ENCODE data around the gene EFCAB12.

EFCAB12 gene

GRCh38 chr3:129442947-129443346 lies 14.5 kb upstream of the EFCAB12 start:
- no peak for DNase-seq

GRCh38 chr3:129442486-129442885 lies 14.1 kb upstream of the EFCAB12 start:
- no peak for DNase-seq

- DNase-seq: no peak
These were observed 13.3 kb upstream of the EFCAB12 start for GRCh38 chr3:129441782-129442181.

GRCh38 chr3:129441215-129441614 lies 12.8 kb upstream of the EFCAB12 start:
- DNase-seq: peak; percentile 24

- no peak for DNase-seq
These were observed 12.3 kb upstream of the EFCAB12 start for GRCh38 chr3:129440618-129441190.

- peak; percentile 100 for DNase-seq
These were observed 11.6 kb upstream of the EFCAB12 start, which contains the start of the genes IFT122 and MBD4 for GRCh38 chr3:129439817-129440617. IFT122 (plus strand) TSS chr3:129440224; CDS start chr3:129440331, 107 bp downstream. MBD4 (minus strand) TSS chr3:129439948; CDS start chr3:129439833, 115 bp downstream.

- DNase-seq: peak; percentile 32
These were observed 10.9 kb upstream of the EFCAB12 start for GRCh38 chr3:129439226-129439816.

GRCh38 chr3:129435367-129435766 lies 6.9 kb upstream of the EFCAB12 start:
- DNase-seq: no peak

GRCh38 chr3:129434140-129434539 lies 5.7 kb upstream of the EFCAB12 start:
- no peak for DNase-seq

- no peak for DNase-seq
These were observed 5.1 kb upstream of the EFCAB12 start for GRCh38 chr3:129433565-129433964.

- no peak for DNase-seq
These were observed 4.2 kb upstream of the EFCAB12 start for GRCh38 chr3:129432671-129433070.

- no peak for DNase-seq
These were observed 3.6 kb upstream of the EFCAB12 start for GRCh38 chr3:129432036-129432435.

GRCh38 chr3:129429602-129430001 lies 1.2 kb upstream of the EFCAB12 start:
- DNase-seq: no peak

GRCh38 chr3:129429080-129429451 lies 630 bp upstream of the EFCAB12 start:
- no peak for DNase-seq

- no peak for DNase-seq
These were observed 445 bp downstream of the EFCAB12 start for GRCh38 chr3:129428007-129428375.

- DNase-seq: no peak
These were observed 2.8 kb downstream of the EFCAB12 start for GRCh38 chr3:129425619-129426018.

GRCh38 chr3:129425213-129425612 lies 3.2 kb downstream of the EFCAB12 start:
- DNase-seq: no peak

GRCh38 chr3:129424185-129424841 lies 4.1 kb downstream of the EFCAB12 start:
- no peak for DNase-seq

- no peak for DNase-seq
These were observed 5.5 kb downstream of the EFCAB12 start for GRCh38 chr3:129422897-129423296.

GRCh38 chr3:129421988-129422745 lies 6.3 kb downstream of the EFCAB12 start:
- no peak for DNase-seq

GRCh38 chr3:129421236-129421883 lies 7.1 kb downstream of the EFCAB12 start:
- no peak for DNase-seq

- no peak for DNase-seq
These were observed 9.0 kb downstream of the EFCAB12 start for GRCh38 chr3:129419476-129419875.
